Body of pancreas (tissue), 4 donors: ENCODE data around the gene PRKG1.

ENCODE experiments used
- CTCF ChIP-seq, 7 experiments: fragments of 450-650 bp in 4 of 7; fragments of 200-600 bp in 3 of 7; sonication (generic) in 3 of 7; IDR thresholded peaks; one replicate each; pipeline ENCODE4 v1.5.1; 2016 to 2019; ENCODE audit warnings: antibody characterized with exemption in 7 of 7
- POLR2A ChIP-seq, 3 donors: fragments of 450-650 bp; IDR thresholded peaks; one replicate each; pipeline ENCODE4 v1.6.1; 2016; ENCODE audit warnings: antibody characterized with exemption in 3 of 3, mild to moderate bottlenecking in 2 of 3

- no peak for TF ChIP-seq CTCF (IDR thresholded peaks at IDR 0.05)
- no peak for TF ChIP-seq POLR2A (IDR thresholded peaks at IDR 0.05)
These were observed 240.2 kb downstream of the PRKG1 start for GRCh38 chr10:51314481-51314880.
